ENCODE data around the gene RUSC2. TPM values are rescaled to one million over a fixed set of nuclear protein-coding genes. Genes with fewer than 3 reads are reported as not detected.

The RUSC2 gene
- total RNA-seq, 2 experiments from 2014 or later, result not detected

GRCh38 chr9:35484406-35484805, 5.5 kb upstream of the RUSC2 start:
- no TSS peak for BruUV-seq (replicated peaks)
- DNase-seq (ENCODE audit: low spot score), result no peak
- ChIA-PET CTCF (ENCODE audit: unreplicated experiment) (no interaction called here), POLR2A (no interaction called here)
- H4K20me1 ChIP-seq (ENCODE audit: insufficient read depth, low read length), result no peaks in the 10 kb centered on the region
- intact Hi-C loops (cut with micrococcal nuclease; ENCODE audit: unreplicated experiment), result loop anchor here (5.0 kb wide), 1 partner anchor 68 kb away; no protein-coding TSS in a partner anchor
- TF ChIP-seq EZH2phosphoT487 (IDR thresholded peaks at IDR 0.05; ENCODE audit: borderline replicate concordance, low read depth, low read length), result no peak
- TF ChIP-seq CTCF (conservative IDR thresholded peaks at IDR 0.05; ENCODE audit: low read length), result no peak
- H3K4me3 ChIP-seq (ENCODE audit: low read depth, low read length, poor library complexity, severe bottlenecking), result no peak overlapping the region
- H3K4me2 ChIP-seq (ENCODE audit: low read length), result no peak overlapping the region
- H2AFZ ChIP-seq (ENCODE audit: low read length), result no peak overlapping the region
- H3K27ac ChIP-seq (ENCODE audit: low read depth, low read length, poor library complexity, severe bottlenecking), result no peak overlapping the region
- no peaks in the 10 kb centered on the region for H3K4me1 ChIP-seq (ENCODE audit: insufficient read depth, low read length, poor library complexity, severe bottlenecking)
- H3K36me3 ChIP-seq (ENCODE audit: insufficient read depth, low read length), result no peaks in the 10 kb centered on the region
- H3K9me3 ChIP-seq (ENCODE audit: low read length), result no peaks in the 10 kb centered on the region
- no peaks in the 10 kb centered on the region for H3K9me2 ChIP-seq (ENCODE audit: insufficient read depth, low read length)
- no peaks in the 10 kb centered on the region for H3K79me2 ChIP-seq (ENCODE audit: insufficient read depth, low read depth, low read length)

GRCh38 chr9:35487081-35487480, 2.8 kb upstream of the RUSC2 start:
- POLR2A ChIA-PET, result interaction anchor here (1.3 kb wide), 1 partner anchor 15 kb away, joined by 5 read pairs; no protein-coding TSS in a partner anchor
- Histone ChIP-seq H2AFZ (ENCODE audit: low read length) (no peak overlapping the region), H3K79me2 (ENCODE audit: insufficient read depth, low read depth, low read length) (no peaks in the 10 kb centered on the region), H3K4me2 (ENCODE audit: low read length) (no peak overlapping the region), H3K9me2 (ENCODE audit: insufficient read depth, low read length) (no peaks in the 10 kb centered on the region), H3K9me3 (ENCODE audit: low read length) (no peaks in the 10 kb centered on the region), H3K4me3 (ENCODE audit: low read depth, low read length, poor library complexity, severe bottlenecking) (no peak overlapping the region), H3K36me3 (ENCODE audit: insufficient read depth, low read length) (no peaks in the 10 kb centered on the region), H4K20me1 (ENCODE audit: insufficient read depth, low read length) (no peaks in the 10 kb centered on the region), H3K27ac (ENCODE audit: low read depth, low read length, poor library complexity, severe bottlenecking) (no peak overlapping the region), H3K4me1 (ENCODE audit: insufficient read depth, low read length, poor library complexity, severe bottlenecking) (no peaks in the 10 kb centered on the region)
- TF ChIP-seq CTCF (conservative IDR thresholded peaks at IDR 0.05; ENCODE audit: low read length) (no peak), EZH2phosphoT487 (IDR thresholded peaks at IDR 0.05; ENCODE audit: borderline replicate concordance, low read depth, low read length) (no peak)
- BruUV-seq (replicated peaks), result no TSS peak
- DNase-seq (ENCODE audit: low spot score), result no peak
- intact Hi-C loops (cut with micrococcal nuclease; ENCODE audit: unreplicated experiment), result no loop called here
- CTCF ChIA-PET (ENCODE audit: unreplicated experiment), result no interaction called here

- TF ChIP-seq CTCF (conservative IDR thresholded peaks at IDR 0.05; ENCODE audit: low read length), result no peak
- Histone ChIP-seq H3K4me2 (ENCODE audit: low read length) (no peak overlapping the region), H3K79me2 (ENCODE audit: insufficient read depth, low read depth, low read length) (no peaks in the 10 kb centered on the region), H3K9me2 (ENCODE audit: insufficient read depth, low read length) (no peaks in the 10 kb centered on the region), H3K4me1 (ENCODE audit: insufficient read depth, low read length, poor library complexity, severe bottlenecking) (no peaks in the 10 kb centered on the region), H3K9me3 (ENCODE audit: low read length) (no peaks in the 10 kb centered on the region), H3K36me3 (ENCODE audit: insufficient read depth, low read length) (no peaks in the 10 kb centered on the region), H3K27ac (ENCODE audit: low read depth, low read length, poor library complexity, severe bottlenecking) (no peak overlapping the region), H2AFZ (ENCODE audit: low read length) (no peak overlapping the region), H3K4me3 (ENCODE audit: low read depth, low read length, poor library complexity, severe bottlenecking) (no peak overlapping the region), H4K20me1 (ENCODE audit: insufficient read depth, low read length) (no peaks in the 10 kb centered on the region)
- no TSS peak for BruUV-seq (replicated peaks)
- intact Hi-C loops (cut with micrococcal nuclease; ENCODE audit: unreplicated experiment), result no loop called here
- POLR2A ChIA-PET, result no interaction called here
- DNase-seq (ENCODE audit: low spot score), result no peak
- CTCF ChIA-PET (ENCODE audit: unreplicated experiment), result no interaction called here
Measured at GRCh38 chr9:35488021-35488420, 1.9 kb upstream of the RUSC2 start.

Measured in OCI-LY7 (cell line).